Tibial artery (tissue), 4 donors: ENCODE results near the gene NCKAP5.
"Not testable (repeated sequence)": the region's sequence is repeated elsewhere in the genome, so short reads cannot be mapped to it uniquely, and the experiment has no call there.

Source experiments
- DNase-seq, 2 donors: peaks; one replicate each; pipeline ENCODE4 v3.0.0-alpha.2; 2019
- H3K27ac ChIP-seq, 2 donors: fragments of 200-600 bp; sonication (generic) in 1 of 2; 1 replicate in 1 of 2; 2 replicates in 1 of 2; pipeline ENCODE4 v1.5.1; 2018 to 2019; ENCODE audit warnings: mild to moderate bottlenecking in 1 of 2
- H3K27me3 ChIP-seq, 2 donors: fragments of 200-600 bp; sonication (generic) in 1 of 2; one replicate each; pipeline versions ENCODE4 v1.5.1 to v1.6.0; 2016 to 2019
- H3K36me3 ChIP-seq, 3 donors: fragments of 200-600 bp; sonication (generic) in 2 of 3; one replicate each; pipeline ENCODE4 v1.5.1; 2016 to 2019; ENCODE audit warnings: mild to moderate bottlenecking in 2 of 3
- H3K4me1 ChIP-seq, 4 donors: fragments of 200-600 bp; sonication (generic) in 2 of 4; 1 replicate in 3 of 4; 2 replicates in 1 of 4; pipeline ENCODE4 v1.5.1; 2016 to 2019
- H3K4me3 ChIP-seq, 2 donors: fragments of 200-600 bp; sonication (generic) in 1 of 2; 1 replicate in 1 of 2; 2 replicates in 1 of 2; pipeline ENCODE4 v1.5.1; 2018 to 2019; ENCODE audit warnings: mild to moderate bottlenecking in 2 of 2
- H3K9me3 ChIP-seq, 3 donors: fragments of 200-600 bp; sonication (generic) in 1 of 3; one replicate each; pipeline ENCODE4 v1.5.1; 2016 to 2019
- CTCF ChIP-seq, 2 experiments: fragments of 200-600 bp in 1 of 2; fragments of 450-650 bp in 1 of 2; IDR thresholded peaks; one replicate each; pipeline ENCODE4 v1.5.1; 2017 to 2019; ENCODE audit warnings: antibody characterized with exemption in 2 of 2, mild to moderate bottlenecking in 1 of 2, moderate library complexity in 1 of 2
- intact Hi-C: fragments of 100-400 bp; cut with DNase I; formaldehyde crosslinking; loops from one replicate; pipeline ENCODE4 v1.15.0; 2023; ENCODE audit warnings: low total_unique reads

Gene NCKAP5

GRCh38 chr2:133213651-133214050 is 354.6 kb downstream of the NCKAP5 start:
- intact Hi-C loops = no loop called here
- H3K9me3 ChIP-seq = no peaks in the 10 kb centered on the region
- no peaks in the 10 kb centered on the region for H3K27me3 ChIP-seq
- H3K27ac ChIP-seq = no peak overlapping the region
- DNase-seq = no peak
- peaks cover 0 to 8% (median 0%) of the 10 kb centered on the region in 4 donors for H3K4me1 ChIP-seq
- H3K4me3 ChIP-seq = no peak overlapping the region
- TF ChIP-seq CTCF (IDR thresholded peaks at IDR 0.05) = no peak
- no peaks in the 10 kb centered on the region for H3K36me3 ChIP-seq

DNA sequence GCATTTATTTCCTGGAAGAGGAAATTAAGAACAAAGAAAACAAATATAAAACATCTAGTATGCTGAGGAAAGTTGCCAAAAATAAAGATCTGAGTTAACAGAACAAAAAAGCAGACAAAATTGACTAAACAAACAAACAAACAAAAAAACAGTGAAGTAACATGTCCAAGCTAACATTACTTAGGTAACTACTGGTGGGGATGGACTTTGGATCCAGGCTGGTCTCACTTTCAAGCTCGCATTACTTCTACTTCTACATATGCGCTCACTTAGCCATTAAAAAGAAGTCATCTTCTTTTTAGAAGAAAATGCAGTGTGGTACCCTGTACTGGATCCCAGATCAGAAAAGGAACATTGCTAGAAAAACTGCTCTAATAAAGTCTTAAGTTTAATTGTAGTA is 358.9 kb downstream of the NCKAP5 start:
- H3K27ac ChIP-seq = no peak overlapping the region
- DNase-seq = no peak
- no peak for TF ChIP-seq CTCF (IDR thresholded peaks at IDR 0.05)
- no peak overlapping the region for H3K4me3 ChIP-seq
- intact Hi-C loops = no loop called here
- H3K36me3 ChIP-seq = no peaks in the 10 kb centered on the region
- H3K27me3 ChIP-seq = no peaks in the 10 kb centered on the region
- peaks cover 0 to 8% (median 0%) of the 10 kb centered on the region in 4 donors for H3K4me1 ChIP-seq
- peaks cover 0 to 7% (median 0%) of the 10 kb centered on the region in 3 donors for H3K9me3 ChIP-seq

- H3K36me3 ChIP-seq, H3K4me1 ChIP-seq, H3K4me3 ChIP-seq, H3K27ac ChIP-seq, DNase-seq, H3K9me3 ChIP-seq, H3K27me3 ChIP-seq, intact Hi-C loops: not testable (repeated sequence)
Observed at GRCh38 chr2:133206666-133207065, 361.6 kb downstream of the NCKAP5 start.

- H3K27ac ChIP-seq = no peak overlapping the region
- TF ChIP-seq CTCF (IDR thresholded peaks at IDR 0.05) = no peak
- H3K4me3 ChIP-seq = no peak overlapping the region
- H3K4me1 ChIP-seq = no peaks in the 10 kb centered on the region
- peaks cover 0 to 7% (median 0%) of the 10 kb centered on the region in 3 donors for H3K9me3 ChIP-seq
- intact Hi-C loops = no loop called here
- H3K27me3 ChIP-seq = no peaks in the 10 kb centered on the region
- H3K36me3 ChIP-seq = no peaks in the 10 kb centered on the region
- DNase-seq = no peak
Observed at GRCh38 chr2:133204421-133204820, 363.8 kb downstream of the NCKAP5 start.

DNA sequence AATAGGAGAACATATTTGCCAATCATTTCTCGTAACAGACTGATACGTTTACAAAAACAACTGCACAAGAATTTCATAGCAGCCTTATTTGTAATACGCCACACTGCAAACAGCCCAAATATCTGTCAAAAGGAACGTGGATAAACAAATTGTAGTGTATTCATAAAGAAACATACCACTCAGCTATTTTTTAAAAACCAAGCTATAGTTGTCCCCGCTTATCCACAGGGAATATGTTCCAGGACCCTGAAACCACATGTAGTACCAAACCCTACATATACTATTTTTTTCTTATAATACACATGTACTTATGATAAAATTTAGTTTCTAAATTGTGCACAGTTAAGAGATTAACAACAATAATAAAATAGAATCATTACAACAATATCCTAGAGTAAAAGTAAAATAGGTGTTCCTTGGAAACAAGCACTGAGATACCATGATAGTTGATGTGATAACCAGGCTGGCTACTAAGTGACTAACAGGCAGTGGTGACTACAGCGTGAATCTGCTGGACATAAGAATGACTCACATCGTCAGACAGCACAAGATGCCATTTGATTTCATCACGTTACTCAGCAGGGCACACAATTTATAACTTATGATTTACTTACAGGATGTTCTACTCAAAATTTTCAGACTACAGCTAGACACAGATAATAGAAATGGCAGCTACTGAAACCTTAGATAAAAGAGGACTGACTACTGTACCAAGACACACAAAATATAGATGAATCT is 367.4 kb downstream of the NCKAP5 start:
- no peak overlapping the region for H3K27ac ChIP-seq
- DNase-seq = no peak
- no peaks in the 10 kb centered on the region for H3K9me3 ChIP-seq
- H3K27me3 ChIP-seq = no peaks in the 10 kb centered on the region
- no peak for TF ChIP-seq CTCF (IDR thresholded peaks at IDR 0.05)
- H3K4me3 ChIP-seq = no peak overlapping the region
- no peaks in the 10 kb centered on the region for H3K36me3 ChIP-seq
- intact Hi-C loops = no loop called here
- H3K4me1 ChIP-seq = no peaks in the 10 kb centered on the region

- no peak overlapping the region for H3K4me3 ChIP-seq
- no peaks in the 10 kb centered on the region for H3K9me3 ChIP-seq
- intact Hi-C loops = no loop called here
- no peak for TF ChIP-seq CTCF (IDR thresholded peaks at IDR 0.05)
- no peaks in the 10 kb centered on the region for H3K27me3 ChIP-seq
- no peak overlapping the region for H3K27ac ChIP-seq
- DNase-seq = no peak
- H3K4me1 ChIP-seq = no peaks in the 10 kb centered on the region
- H3K36me3 ChIP-seq = no peaks in the 10 kb centered on the region
Observed at GRCh38 chr2:133198678-133199077, 369.6 kb downstream of the NCKAP5 start.
